Smooth muscle cell (in vitro differentiated cells): ENCODE measurements around the gene CLEC2L. TPM values are rescaled to one million over a fixed set of nuclear protein-coding genes. Genes with fewer than 3 reads are reported as not detected.

ENCODE experiments used
- DNase-seq: peaks from one replicate; lab custom pipeline; 2025; ENCODE audit not compliant: unreplicated experiment; lab: John Stamatoyannopoulos, UW
- H2AFZ ChIP-seq: fragments of 200-600 bp; sonication (generic); 2 replicates; pipeline ENCODE4 v1.6.0; 2016; ENCODE audit warnings: antibody characterized with exemption, low read depth, mild to moderate bottlenecking
- H3F3A ChIP-seq: fragments of 200-600 bp; sonication (generic); 2 replicates; pipeline ENCODE4 v1.6.0; 2017; ENCODE audit warnings: antibody characterized with exemption, low read depth
- H3K27ac ChIP-seq: fragments of 200-600 bp; sonication (generic); 2 replicates; pipeline ENCODE4 v1.5.1; 2016; ENCODE audit warnings: low read depth, mild to moderate bottlenecking
- H3K27me3 ChIP-seq: fragments of 200-600 bp; sonication (generic); 2 replicates; pipeline ENCODE4 v1.6.1; 2016; ENCODE audit warnings: low read depth, mild to moderate bottlenecking
- H3K36me3 ChIP-seq: fragments of 200-600 bp; sonication (generic); 2 replicates; pipeline ENCODE4 v1.5.1; 2016; ENCODE audit warnings: low read depth
- H3K4me1 ChIP-seq: fragments of 200-600 bp; sonication (generic); 2 replicates; pipeline ENCODE4 v1.5.1; 2016; ENCODE audit warnings: low read depth
- H3K4me2 ChIP-seq: fragments of 200-600 bp; sonication (generic); 2 replicates; pipeline ENCODE4 v1.6.0; 2016; ENCODE audit warnings: mild to moderate bottlenecking
- H3K4me3 ChIP-seq: fragments of 200-600 bp; sonication (generic); 2 replicates; pipeline ENCODE4 v1.5.1; 2016; ENCODE audit warnings: mild to moderate bottlenecking
- H3K79me2 ChIP-seq: fragments of 200-600 bp; sonication (generic); 2 replicates; pipeline ENCODE4 v1.6.0; 2016; ENCODE audit warnings: low read depth, mild to moderate bottlenecking
- H3K9ac ChIP-seq: fragments of 200-600 bp; sonication (generic); 2 replicates; pipeline ENCODE4 v1.6.0; 2016; ENCODE audit warnings: low read depth
- H3K9me3 ChIP-seq: fragments of 200-600 bp; sonication (generic); replicated peaks from 2 replicates; pipeline ENCODE4 v1.5.1; 2016; ENCODE audit warnings: low read depth
- H4K20me1 ChIP-seq: fragments of 200-600 bp; sonication (generic); 2 replicates; pipeline ENCODE4 v1.6.0; 2016; ENCODE audit warnings: low read depth
- CTCF ChIP-seq: fragments of 200-600 bp; sonication (generic); IDR thresholded peaks from 2 replicates; pipeline ENCODE4 v1.5.1; 2017; ENCODE audit warnings: borderline replicate concordance, mild to moderate bottlenecking, antibody characterized with exemption; ENCODE audit not compliant: insufficient read depth, poor library complexity, severe bottlenecking
- WGBS: methylation state at CpG from one replicate; pipeline ENCODE4 v1.1.7; 2016; ENCODE audit warnings: low lambda C conversion rate; 5-methylcytosine and 5-hydroxymethylcytosine counted together
- polyA plus RNA-seq: library from polyadenylated mRNA; unstranded; fragments of >200 nt; fragmentation: Nextera tagmentation; extraction: Ambion mirVana; gene quantifications from 2 replicates; pipeline ENCODE4 v1.2.1, GENCODE V29; 2016
- total RNA-seq: library from RNA; depleted of rRNA; stranded (reverse); fragments of >200 nt; gene quantifications from 2 replicates; pipeline ENCODE4 v1.2.3, GENCODE V29; 2014

The CLEC2L gene
- total and polyA plus RNA-seq, 2 experiments from 2014 or later: not detected

GRCh38 chr7:139542308-139543151 lies 19.0 kb downstream of the CLEC2L start:
- Histone ChIP-seq H3F3A (no peaks in the 10 kb centered on the region), H3K27me3 (peaks cover 3% of the 10 kb centered on the region), H3K4me2 (no peak overlapping the region), H3K36me3 (no peaks in the 10 kb centered on the region), H3K79me2 (no peaks in the 10 kb centered on the region), H3K4me1 (peaks cover 5% of the 10 kb centered on the region), H4K20me1 (no peaks in the 10 kb centered on the region), H3K9me3 (no peaks in the 10 kb centered on the region), H3K9ac (no peak overlapping the region), H3K27ac (no peak overlapping the region), H2AFZ (no peak overlapping the region), H3K4me3 (no peak overlapping the region)
- TF ChIP-seq CTCF: no peak
- DNase-seq: no peak
- WGBS: 95% methylated on average over 28 of the region's 28 CpGs

DNA sequence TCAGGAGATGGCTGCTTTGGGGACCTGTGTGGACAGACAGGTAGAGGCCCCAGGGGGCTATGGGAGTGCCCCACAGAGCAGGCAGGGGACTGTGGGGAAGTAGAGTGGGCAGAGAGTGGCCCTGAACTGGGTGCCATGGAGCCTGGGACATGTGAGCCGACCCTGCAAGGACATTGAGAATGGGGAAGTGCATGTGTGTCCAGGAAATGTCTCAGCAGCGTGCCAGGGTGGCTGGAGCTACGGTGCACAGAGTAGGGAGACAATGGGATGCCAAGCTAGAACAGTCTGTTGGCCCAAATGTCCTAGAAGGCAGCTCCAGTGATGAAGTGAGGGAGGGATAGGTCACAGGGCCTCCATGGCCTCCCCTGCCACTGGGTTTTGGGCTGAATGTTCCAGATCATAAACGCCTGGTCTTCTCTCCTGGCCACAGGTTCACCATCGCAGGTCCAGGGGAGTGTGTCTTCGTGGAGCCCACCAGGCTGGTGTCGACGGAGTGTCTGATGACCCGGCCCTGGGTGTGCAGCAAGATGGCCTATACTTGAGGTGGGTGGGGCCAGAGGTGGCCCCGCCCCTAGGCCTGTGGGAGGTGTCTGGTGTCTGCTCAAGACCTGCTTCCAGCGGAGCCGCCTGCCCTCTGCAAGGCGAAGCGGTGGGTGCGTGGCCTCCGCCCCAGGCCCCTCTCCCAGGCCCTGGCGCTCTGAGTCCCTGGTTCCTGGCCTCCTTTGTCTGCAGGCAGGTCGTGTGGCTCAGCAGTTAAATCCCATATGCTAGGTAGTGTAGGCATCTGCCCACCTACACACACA lies 20.5 kb downstream of the CLEC2L start:
- no peak overlapping the region for H3K4me3 ChIP-seq
- no peak overlapping the region for H3K9ac ChIP-seq
- no peak for DNase-seq
- H2AFZ ChIP-seq: no peak overlapping the region
- no peaks in the 10 kb centered on the region for H3F3A ChIP-seq
- no peaks in the 10 kb centered on the region for H3K36me3 ChIP-seq
- WGBS: 89% methylated on average over 17 of the region's 18 CpGs
- H3K9me3 ChIP-seq: no peaks in the 10 kb centered on the region
- no peak overlapping the region for H3K27ac ChIP-seq
- H4K20me1 ChIP-seq: no peaks in the 10 kb centered on the region
- peaks cover 5% of the 10 kb centered on the region for H3K4me1 ChIP-seq
- TF ChIP-seq CTCF: no peak
- H3K27me3 ChIP-seq: peaks cover 3% of the 10 kb centered on the region
- no peaks in the 10 kb centered on the region for H3K79me2 ChIP-seq
- H3K4me2 ChIP-seq: no peak overlapping the region

DNA sequence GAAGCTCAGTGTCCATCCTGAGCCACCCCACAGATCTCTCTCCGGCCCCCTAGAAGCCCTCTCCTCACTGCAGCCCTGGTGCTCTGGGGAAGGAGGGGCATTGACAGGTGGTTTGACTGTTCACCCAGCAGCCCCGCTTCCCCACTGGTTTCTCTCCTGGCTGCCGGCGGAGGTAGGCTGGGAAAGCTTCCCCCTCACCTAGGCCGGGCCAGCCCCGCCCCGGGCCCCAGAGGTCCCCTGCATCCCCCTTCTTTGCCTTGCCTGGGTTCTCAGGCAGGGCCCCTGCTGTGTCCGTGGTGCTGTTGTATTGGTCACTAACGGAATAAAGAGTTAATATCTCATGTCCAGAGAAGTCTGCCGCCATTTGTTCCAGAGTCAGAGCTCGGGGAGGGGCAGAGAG lies 21.2 kb downstream of the CLEC2L start:
- peaks cover 3% of the 10 kb centered on the region for H3K27me3 ChIP-seq
- H3K27ac ChIP-seq: no peak overlapping the region
- no peaks in the 10 kb centered on the region for H3K9me3 ChIP-seq
- no peak for DNase-seq
- no peaks in the 10 kb centered on the region for H3F3A ChIP-seq
- H4K20me1 ChIP-seq: no peaks in the 10 kb centered on the region
- H3K9ac ChIP-seq: no peak overlapping the region
- H3K4me3 ChIP-seq: no peak overlapping the region
- H3K36me3 ChIP-seq: no peaks in the 10 kb centered on the region
- H3K4me1 ChIP-seq: peaks cover 5% of the 10 kb centered on the region
- TF ChIP-seq CTCF: no peak
- no peak overlapping the region for H3K4me2 ChIP-seq
- H3K79me2 ChIP-seq: no peaks in the 10 kb centered on the region
- no peak overlapping the region for H2AFZ ChIP-seq
- 88% methylated on average over 11 of the region's 11 CpGs for WGBS
